GM23338 (cell line): ENCODE measurements around the gene POLR2F. TPM values are rescaled to one million over a fixed set of nuclear protein-coding genes. Genes with fewer than 3 reads are reported as not detected.

Experiments
- ATAC-seq: fragments of 200-7000 bp; cut with Tn5 transposase; 3 replicates; pipeline ENCODE4 v1.9.1; 2020
- DNase-seq: peaks from one replicate; pipeline ENCODE4 v3.0.0-alpha.2; 2015; ENCODE audit warnings: low spot score
- H2AFZ ChIP-seq: fragments of 200-600 bp; sonication (generic); 2 replicates; pipeline ENCODE4 v1.8.0; 2016; ENCODE audit warnings: antibody characterized with exemption, mild to moderate bottlenecking, moderate library complexity
- H3F3A ChIP-seq: fragments of 200-600 bp; sonication (generic); replicated peaks from 2 replicates; pipeline ENCODE4 v1.8.0; 2017; ENCODE audit warnings: antibody characterized with exemption, mixed run types, low read depth
- H3K27ac ChIP-seq: fragments of 200-600 bp; sonication (generic); 2 replicates; pipeline ENCODE4 v1.6.1; 2016; ENCODE audit warnings: low read depth
- H3K27me3 ChIP-seq: fragments of 200-600 bp; sonication (generic); 2 replicates; pipeline ENCODE4 v1.8.0; 2016; ENCODE audit warnings: mild to moderate bottlenecking, mixed run types, moderate library complexity; ENCODE audit not compliant: insufficient read depth
- H3K36me3 ChIP-seq: fragments of 200-600 bp; sonication (generic); 2 replicates; pipeline ENCODE4 v1.8.0; 2016; ENCODE audit warnings: mild to moderate bottlenecking; ENCODE audit not compliant: insufficient read depth
- H3K4me1 ChIP-seq: fragments of 200-600 bp; sonication (generic); 2 replicates; pipeline ENCODE4 v1.8.0; 2016; ENCODE audit warnings: mild to moderate bottlenecking, moderate library complexity; ENCODE audit not compliant: insufficient read depth
- H3K4me2 ChIP-seq: fragments of 200-600 bp; sonication (generic); 2 replicates; pipeline ENCODE4 v1.7.1; 2017; ENCODE audit warnings: mixed run types
- H3K4me3 ChIP-seq: fragments of 200-600 bp; sonication (generic); 2 replicates; pipeline ENCODE4 v1.6.1; 2016; ENCODE audit warnings: mixed run types
- H3K79me2 ChIP-seq: fragments of 200-600 bp; sonication (generic); replicated peaks from 2 replicates; pipeline ENCODE4 v1.8.0; 2017; ENCODE audit warnings: mild to moderate bottlenecking; ENCODE audit not compliant: insufficient read depth
- H3K9me2 ChIP-seq: fragments of 200-600 bp; sonication (generic); 2 replicates; pipeline ENCODE4 v1.8.0; 2017; ENCODE audit not compliant: insufficient read depth
- H4K20me1 ChIP-seq: fragments of 200-600 bp; sonication (generic); replicated peaks from 2 replicates; pipeline ENCODE4 v1.8.0; 2017; ENCODE audit warnings: mild to moderate bottlenecking; ENCODE audit not compliant: insufficient read depth
- H3K27ac Mint-ChIP-seq: 2 replicates; pipeline ENCODE4 v1.8.0; 2020; ENCODE audit warnings: inconsistent platforms, mild to moderate bottlenecking, moderate library complexity, mixed read lengths
- H3K27me3 Mint-ChIP-seq: 3 replicates; pipeline ENCODE4 v1.8.0; 2022; ENCODE audit warnings: low read depth, mild to moderate bottlenecking, moderate library complexity, mixed read lengths, inconsistent platforms; ENCODE audit not compliant: insufficient read depth, poor library complexity
- H3K36me3 Mint-ChIP-seq: 3 replicates; pipeline ENCODE4 v1.8.0; 2021; ENCODE audit warnings: low read depth, mild to moderate bottlenecking, inconsistent platforms, moderate library complexity, mixed read lengths
- H3K4me1 Mint-ChIP-seq: 3 replicates; pipeline ENCODE4 v1.8.0; 2020; ENCODE audit warnings: mild to moderate bottlenecking, inconsistent platforms, mixed read lengths
- H3K4me3 Mint-ChIP-seq: 3 replicates; pipeline ENCODE4 v1.8.0; 2021; ENCODE audit warnings: moderate library complexity, mild to moderate bottlenecking, inconsistent platforms, mixed read lengths
- H3K9me3 Mint-ChIP-seq: 3 replicates; pipeline ENCODE4 v1.8.0; 2020; ENCODE audit warnings: moderate library complexity, mild to moderate bottlenecking, inconsistent platforms, mixed read lengths
- CREB1 ChIP-seq: fragments of 250-450 bp; sonication (Bioruptor Pico); IDR thresholded peaks from 2 replicates; pipeline ENCODE4 v1.5.0; 2020; ENCODE audit warnings: low read depth, mild to moderate bottlenecking, moderate library complexity
- EZH2 ChIP-seq: fragments of 200-600 bp; sonication (generic); IDR thresholded peaks from one replicate; pipeline ENCODE4 v1.8.0; 2017; ENCODE audit warnings: antibody characterized with exemption, mild to moderate bottlenecking, low read depth; ENCODE audit not compliant: unreplicated experiment
- EZH2phosphoT487 ChIP-seq: fragments of 200-600 bp; sonication (generic); IDR thresholded peaks from one replicate; pipeline ENCODE4 v1.8.1; 2018; ENCODE audit warnings: antibody characterized with exemption; ENCODE audit not compliant: unreplicated experiment
- JUNB ChIP-seq: IDR thresholded peaks from one replicate; pipeline ENCODE4 v1.6.1; 2016; ENCODE audit warnings: antibody characterized with exemption; ENCODE audit not compliant: unreplicated experiment
- STAT1 ChIP-seq: IDR thresholded peaks from one replicate; pipeline ENCODE4 v1.6.1; 2016; ENCODE audit warnings: antibody characterized with exemption; ENCODE audit not compliant: unreplicated experiment
- polyA plus RNA-seq: library from polyadenylated mRNA; unstranded; fragments of >200 nt; fragmentation: Nextera tagmentation; extraction: Ambion mirVana; gene quantifications from 2 replicates; pipeline ENCODE4 v1.2.1, GENCODE V29; 2016
- total RNA-seq: library from RNA; depleted of rRNA; stranded (reverse); fragments of >200 nt; shearing (Covaris generic); gene quantifications from 2 replicates; pipeline ENCODE4 v1.2.3, GENCODE V29; 2014
- TF ChIP-seq, protein P1 (sequence below): fragments of 250-450 bp; sonication (Bioruptor Pico); IDR thresholded peaks from 2 replicates; pipeline ENCODE4 v1.5.0; 2020; ENCODE audit warnings: mild to moderate bottlenecking, moderate library complexity
- TF ChIP-seq, protein P2 (sequence below): IDR thresholded peaks from one replicate; pipeline ENCODE4 v1.6.1; 2018; ENCODE audit warnings: antibody characterized with exemption; ENCODE audit not compliant: unreplicated experiment

POLR2F gene
- total and polyA plus RNA-seq, 2 experiments from 2014 or later: 144 to 429 TPM

DNA sequence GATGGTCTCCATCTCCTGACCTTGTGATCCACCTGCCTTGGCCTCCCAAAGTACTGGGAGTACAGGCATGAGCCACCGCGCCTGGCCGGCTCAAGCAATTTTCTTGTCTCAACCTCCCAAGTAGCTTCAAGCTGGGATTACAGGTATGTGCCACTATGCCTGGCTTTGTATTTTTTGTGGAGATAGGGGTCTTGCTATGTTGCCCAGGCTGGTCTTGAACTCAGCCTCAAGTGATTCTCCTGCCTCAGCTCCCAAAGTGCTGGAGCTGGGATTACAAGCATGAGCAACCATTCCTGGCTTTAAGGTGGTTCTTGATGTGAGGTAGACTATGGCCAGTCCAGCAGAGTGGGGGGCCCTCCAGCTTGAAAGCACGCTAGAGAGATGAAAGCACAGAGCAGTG, 7.6 kb downstream of the POLR2F start:
- peaks cover 14% of the 10 kb centered on the region; the same call in 1 of the 2 replicates for H3K79me2 ChIP-seq
- H3K9me3 Mint-ChIP-seq: no peaks in the 10 kb centered on the region
- H3K9me2 ChIP-seq: no peaks in the 10 kb centered on the region
- no peaks in the 10 kb centered on the region for H3K4me1 ChIP-seq
- H3K4me3 ChIP-seq: no peak overlapping the region
- no peak overlapping the region for H3K4me2 ChIP-seq
- H3K27me3 ChIP-seq: no peaks in the 10 kb centered on the region
- H3K4me3 Mint-ChIP-seq: no peak overlapping the region
- TF ChIP-seq, protein P1, sequence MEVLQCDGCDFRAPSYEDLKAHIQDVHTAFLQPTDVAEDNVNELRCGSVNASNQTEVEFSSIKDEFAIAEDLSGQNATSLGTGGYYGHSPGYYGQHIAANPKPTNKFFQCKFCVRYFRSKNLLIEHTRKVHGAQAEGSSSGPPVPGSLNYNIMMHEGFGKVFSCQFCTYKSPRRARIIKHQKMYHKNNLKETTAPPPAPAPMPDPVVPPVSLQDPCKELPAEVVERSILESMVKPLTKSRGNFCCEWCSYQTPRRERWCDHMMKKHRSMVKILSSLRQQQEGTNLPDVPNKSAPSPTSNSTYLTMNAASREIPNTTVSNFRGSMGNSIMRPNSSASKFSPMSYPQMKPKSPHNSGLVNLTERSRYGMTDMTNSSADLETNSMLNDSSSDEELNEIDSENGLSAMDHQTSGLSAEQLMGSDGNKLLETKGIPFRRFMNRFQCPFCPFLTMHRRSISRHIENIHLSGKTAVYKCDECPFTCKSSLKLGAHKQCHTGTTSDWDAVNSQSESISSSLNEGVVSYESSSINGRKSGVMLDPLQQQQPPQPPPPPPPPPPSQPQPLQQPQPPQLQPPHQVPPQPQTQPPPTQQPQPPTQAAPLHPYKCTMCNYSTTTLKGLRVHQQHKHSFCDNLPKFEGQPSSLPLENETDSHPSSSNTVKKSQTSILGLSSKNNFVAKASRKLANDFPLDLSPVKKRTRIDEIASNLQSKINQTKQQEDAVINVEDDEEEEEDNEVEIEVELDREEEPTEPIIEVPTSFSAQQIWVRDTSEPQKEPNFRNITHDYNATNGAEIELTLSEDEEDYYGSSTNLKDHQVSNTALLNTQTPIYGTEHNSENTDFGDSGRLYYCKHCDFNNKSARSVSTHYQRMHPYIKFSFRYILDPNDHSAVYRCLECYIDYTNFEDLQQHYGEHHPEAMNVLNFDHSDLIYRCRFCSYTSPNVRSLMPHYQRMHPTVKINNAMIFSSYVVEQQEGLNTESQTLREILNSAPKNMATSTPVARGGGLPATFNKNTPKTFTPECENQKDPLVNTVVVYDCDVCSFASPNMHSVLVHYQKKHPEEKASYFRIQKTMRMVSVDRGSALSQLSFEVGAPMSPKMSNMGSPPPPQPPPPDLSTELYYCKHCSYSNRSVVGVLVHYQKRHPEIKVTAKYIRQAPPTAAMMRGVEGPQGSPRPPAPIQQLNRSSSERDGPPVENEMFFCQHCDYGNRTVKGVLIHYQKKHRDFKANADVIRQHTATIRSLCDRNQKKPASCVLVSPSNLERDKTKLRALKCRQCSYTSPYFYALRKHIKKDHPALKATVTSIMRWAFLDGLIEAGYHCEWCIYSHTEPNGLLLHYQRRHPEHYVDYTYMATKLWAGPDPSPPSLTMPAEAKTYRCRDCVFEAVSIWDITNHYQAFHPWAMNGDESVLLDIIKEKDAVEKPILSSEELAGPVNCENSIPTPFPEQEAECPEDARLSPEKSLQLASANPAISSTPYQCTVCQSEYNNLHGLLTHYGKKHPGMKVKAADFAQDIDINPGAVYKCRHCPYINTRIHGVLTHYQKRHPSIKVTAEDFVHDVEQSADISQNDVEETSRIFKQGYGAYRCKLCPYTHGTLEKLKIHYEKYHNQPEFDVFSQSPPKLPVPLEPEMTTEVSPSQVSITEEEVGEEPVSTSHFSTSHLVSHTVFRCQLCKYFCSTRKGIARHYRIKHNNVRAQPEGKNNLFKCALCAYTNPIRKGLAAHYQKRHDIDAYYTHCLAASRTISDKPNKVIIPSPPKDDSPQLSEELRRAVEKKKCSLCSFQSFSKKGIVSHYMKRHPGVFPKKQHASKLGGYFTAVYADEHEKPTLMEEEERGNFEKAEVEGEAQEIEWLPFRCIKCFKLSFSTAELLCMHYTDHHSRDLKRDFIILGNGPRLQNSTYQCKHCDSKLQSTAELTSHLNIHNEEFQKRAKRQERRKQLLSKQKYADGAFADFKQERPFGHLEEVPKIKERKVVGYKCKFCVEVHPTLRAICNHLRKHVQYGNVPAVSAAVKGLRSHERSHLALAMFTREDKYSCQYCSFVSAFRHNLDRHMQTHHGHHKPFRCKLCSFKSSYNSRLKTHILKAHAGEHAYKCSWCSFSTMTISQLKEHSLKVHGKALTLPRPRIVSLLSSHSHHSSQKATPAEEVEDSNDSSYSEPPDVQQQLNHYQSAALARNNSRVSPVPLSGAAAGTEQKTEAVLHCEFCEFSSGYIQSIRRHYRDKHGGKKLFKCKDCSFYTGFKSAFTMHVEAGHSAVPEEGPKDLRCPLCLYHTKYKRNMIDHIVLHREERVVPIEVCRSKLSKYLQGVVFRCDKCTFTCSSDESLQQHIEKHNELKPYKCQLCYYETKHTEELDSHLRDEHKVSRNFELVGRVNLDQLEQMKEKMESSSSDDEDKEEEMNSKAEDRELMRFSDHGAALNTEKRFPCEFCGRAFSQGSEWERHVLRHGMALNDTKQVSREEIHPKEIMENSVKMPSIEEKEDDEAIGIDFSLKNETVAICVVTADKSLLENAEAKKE (CRISPR knock-in tag): no peak
- TF ChIP-seq EZH2: no peak
- TF ChIP-seq JUNB: no peak
- no peak for TF ChIP-seq EZH2phosphoT487
- no peak for TF ChIP-seq STAT1
- no peak for TF ChIP-seq CREB1
- TF ChIP-seq, protein P2, sequence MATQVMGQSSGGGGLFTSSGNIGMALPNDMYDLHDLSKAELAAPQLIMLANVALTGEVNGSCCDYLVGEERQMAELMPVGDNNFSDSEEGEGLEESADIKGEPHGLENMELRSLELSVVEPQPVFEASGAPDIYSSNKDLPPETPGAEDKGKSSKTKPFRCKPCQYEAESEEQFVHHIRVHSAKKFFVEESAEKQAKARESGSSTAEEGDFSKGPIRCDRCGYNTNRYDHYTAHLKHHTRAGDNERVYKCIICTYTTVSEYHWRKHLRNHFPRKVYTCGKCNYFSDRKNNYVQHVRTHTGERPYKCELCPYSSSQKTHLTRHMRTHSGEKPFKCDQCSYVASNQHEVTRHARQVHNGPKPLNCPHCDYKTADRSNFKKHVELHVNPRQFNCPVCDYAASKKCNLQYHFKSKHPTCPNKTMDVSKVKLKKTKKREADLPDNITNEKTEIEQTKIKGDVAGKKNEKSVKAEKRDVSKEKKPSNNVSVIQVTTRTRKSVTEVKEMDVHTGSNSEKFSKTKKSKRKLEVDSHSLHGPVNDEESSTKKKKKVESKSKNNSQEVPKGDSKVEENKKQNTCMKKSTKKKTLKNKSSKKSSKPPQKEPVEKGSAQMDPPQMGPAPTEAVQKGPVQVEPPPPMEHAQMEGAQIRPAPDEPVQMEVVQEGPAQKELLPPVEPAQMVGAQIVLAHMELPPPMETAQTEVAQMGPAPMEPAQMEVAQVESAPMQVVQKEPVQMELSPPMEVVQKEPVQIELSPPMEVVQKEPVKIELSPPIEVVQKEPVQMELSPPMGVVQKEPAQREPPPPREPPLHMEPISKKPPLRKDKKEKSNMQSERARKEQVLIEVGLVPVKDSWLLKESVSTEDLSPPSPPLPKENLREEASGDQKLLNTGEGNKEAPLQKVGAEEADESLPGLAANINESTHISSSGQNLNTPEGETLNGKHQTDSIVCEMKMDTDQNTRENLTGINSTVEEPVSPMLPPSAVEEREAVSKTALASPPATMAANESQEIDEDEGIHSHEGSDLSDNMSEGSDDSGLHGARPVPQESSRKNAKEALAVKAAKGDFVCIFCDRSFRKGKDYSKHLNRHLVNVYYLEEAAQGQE: no peak
- H2AFZ ChIP-seq: no peak overlapping the region
- peaks cover 24% of the 10 kb centered on the region for H4K20me1 ChIP-seq
- H3K36me3 Mint-ChIP-seq: peaks cover 70% of the 10 kb centered on the region
- ATAC-seq: no peak
- DNase-seq: no peak
- no peak overlapping the region for H3K27ac Mint-ChIP-seq
- no peaks in the 10 kb centered on the region for H3F3A ChIP-seq
- peaks cover 3% of the 10 kb centered on the region for H3K27me3 Mint-ChIP-seq
- no peak overlapping the region for H3K27ac ChIP-seq
- H3K4me1 Mint-ChIP-seq: peaks cover 6% of the 10 kb centered on the region
- H3K36me3 ChIP-seq: peaks cover 34% of the 10 kb centered on the region
